Nephron progenitor cell (in vitro differentiated cells): ENCODE measurements around the gene ABR.

Experiments
- DNase-seq: peaks from one replicate; pipeline ENCODE4 v3.0.0; 2021
- H3K27ac Mint-ChIP-seq: 2 replicates; pipeline ENCODE4 v1.8.0; 2021; ENCODE audit warnings: mild to moderate bottlenecking, moderate library complexity, mixed read lengths
- H3K27me3 Mint-ChIP-seq: 2 replicates; pipeline ENCODE4 v1.8.0; 2021; ENCODE audit warnings: mild to moderate bottlenecking, low read depth, mixed read lengths; ENCODE audit not compliant: poor library complexity
- H3K36me3 Mint-ChIP-seq: 2 replicates; pipeline ENCODE4 v1.8.0; 2021; ENCODE audit warnings: low read depth, mixed read lengths
- H3K4me1 Mint-ChIP-seq: 2 replicates; pipeline ENCODE4 v1.8.0; 2021; ENCODE audit warnings: mixed read lengths
- H3K4me3 Mint-ChIP-seq: 2 replicates; pipeline ENCODE4 v1.8.0; 2021; ENCODE audit warnings: mild to moderate bottlenecking, moderate library complexity, mixed read lengths
- H3K9me3 Mint-ChIP-seq: 2 replicates; pipeline ENCODE4 v1.8.0; 2021; ENCODE audit warnings: mild to moderate bottlenecking, moderate library complexity, mixed read lengths
- TF ChIP-seq, protein P1 (sequence below): fragments of 200-600 bp; sonication (generic); IDR thresholded peaks from 2 replicates; pipeline ENCODE4 v1.5.0; 2021; ENCODE audit warnings: antibody characterized with exemption

Gene ABR

DNA sequence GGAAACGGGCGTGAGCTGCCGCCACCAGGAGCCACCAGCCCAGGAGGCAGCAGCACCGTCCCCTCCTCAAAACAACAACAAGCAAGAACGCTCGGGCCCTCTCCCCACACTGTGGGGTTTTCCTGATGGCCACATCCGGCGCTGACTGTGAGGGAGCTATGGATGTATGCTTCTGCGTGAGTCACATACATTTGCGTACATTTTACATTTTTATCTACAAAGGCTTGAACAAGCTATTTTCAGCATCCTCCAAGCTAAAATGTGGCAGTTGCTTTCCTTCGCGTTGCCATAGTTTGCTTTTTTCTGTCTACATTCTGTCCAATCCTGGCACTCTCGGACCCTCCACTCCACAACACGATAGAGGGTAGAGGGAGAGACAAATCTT is 2.0 kb upstream of the ABR start:
- TF ChIP-seq, protein P1, sequence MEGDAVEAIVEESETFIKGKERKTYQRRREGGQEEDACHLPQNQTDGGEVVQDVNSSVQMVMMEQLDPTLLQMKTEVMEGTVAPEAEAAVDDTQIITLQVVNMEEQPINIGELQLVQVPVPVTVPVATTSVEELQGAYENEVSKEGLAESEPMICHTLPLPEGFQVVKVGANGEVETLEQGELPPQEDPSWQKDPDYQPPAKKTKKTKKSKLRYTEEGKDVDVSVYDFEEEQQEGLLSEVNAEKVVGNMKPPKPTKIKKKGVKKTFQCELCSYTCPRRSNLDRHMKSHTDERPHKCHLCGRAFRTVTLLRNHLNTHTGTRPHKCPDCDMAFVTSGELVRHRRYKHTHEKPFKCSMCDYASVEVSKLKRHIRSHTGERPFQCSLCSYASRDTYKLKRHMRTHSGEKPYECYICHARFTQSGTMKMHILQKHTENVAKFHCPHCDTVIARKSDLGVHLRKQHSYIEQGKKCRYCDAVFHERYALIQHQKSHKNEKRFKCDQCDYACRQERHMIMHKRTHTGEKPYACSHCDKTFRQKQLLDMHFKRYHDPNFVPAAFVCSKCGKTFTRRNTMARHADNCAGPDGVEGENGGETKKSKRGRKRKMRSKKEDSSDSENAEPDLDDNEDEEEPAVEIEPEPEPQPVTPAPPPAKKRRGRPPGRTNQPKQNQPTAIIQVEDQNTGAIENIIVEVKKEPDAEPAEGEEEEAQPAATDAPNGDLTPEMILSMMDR, result no peak
- DNase-seq, result no peak
- peaks cover 11% of the 10 kb centered on the region for H3K27me3 Mint-ChIP-seq
- H3K4me3 Mint-ChIP-seq, result peak overlapping the region; percentile 59
- H3K36me3 Mint-ChIP-seq, result no peaks in the 10 kb centered on the region
- peaks cover 80% of the 10 kb centered on the region for H3K4me1 Mint-ChIP-seq
- no peaks in the 10 kb centered on the region for H3K9me3 Mint-ChIP-seq
- H3K27ac Mint-ChIP-seq, result no peak overlapping the region

DNA sequence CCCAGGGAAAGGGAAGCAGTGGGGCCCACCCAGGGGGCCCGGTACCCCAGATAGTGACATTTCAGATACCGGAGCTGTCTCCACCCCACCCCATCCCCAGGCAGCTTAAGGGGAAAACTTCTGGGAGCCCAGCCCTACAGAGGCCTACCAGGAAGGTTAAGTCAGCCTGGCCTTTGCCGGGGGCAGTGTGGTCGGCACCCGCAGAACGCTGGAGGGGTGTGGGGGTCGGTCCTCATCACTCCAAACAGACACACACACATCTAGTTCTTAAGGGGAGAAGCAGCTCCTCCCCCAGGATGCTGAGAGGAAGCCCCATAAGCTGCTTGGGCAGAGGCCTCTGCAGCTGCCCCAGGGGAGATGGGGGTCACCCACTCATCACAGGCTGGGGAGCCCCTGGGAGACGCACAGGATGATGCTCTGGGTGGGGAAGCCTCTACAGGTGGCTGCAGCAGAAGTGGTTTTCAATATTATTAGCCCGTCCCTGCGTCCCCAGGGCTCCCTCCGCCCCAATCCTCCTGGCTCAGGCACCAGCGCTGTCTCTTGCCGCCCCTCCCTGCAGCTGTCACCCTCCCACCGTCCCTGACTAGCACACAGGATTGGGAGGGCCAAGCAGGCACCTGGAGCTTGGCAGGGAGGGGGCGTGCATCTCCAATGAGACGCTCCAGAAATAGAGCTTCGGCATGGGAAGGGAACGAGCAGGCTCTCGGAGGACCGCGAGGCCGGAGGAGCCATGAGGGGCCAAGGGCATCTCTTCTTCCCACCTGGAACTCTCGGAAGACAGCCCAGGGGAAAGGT is 1.4 kb upstream of the ABR start:
- no peaks in the 10 kb centered on the region for H3K36me3 Mint-ChIP-seq
- H3K4me3 Mint-ChIP-seq, result peak overlapping the region; percentile 59
- TF ChIP-seq, protein P1, result no peak
- H3K27me3 Mint-ChIP-seq, result peaks cover 11% of the 10 kb centered on the region
- peaks cover 80% of the 10 kb centered on the region for H3K4me1 Mint-ChIP-seq
- H3K27ac Mint-ChIP-seq, result no peak overlapping the region
- peak; percentile 35 for DNase-seq
- no peaks in the 10 kb centered on the region for H3K9me3 Mint-ChIP-seq

DNA sequence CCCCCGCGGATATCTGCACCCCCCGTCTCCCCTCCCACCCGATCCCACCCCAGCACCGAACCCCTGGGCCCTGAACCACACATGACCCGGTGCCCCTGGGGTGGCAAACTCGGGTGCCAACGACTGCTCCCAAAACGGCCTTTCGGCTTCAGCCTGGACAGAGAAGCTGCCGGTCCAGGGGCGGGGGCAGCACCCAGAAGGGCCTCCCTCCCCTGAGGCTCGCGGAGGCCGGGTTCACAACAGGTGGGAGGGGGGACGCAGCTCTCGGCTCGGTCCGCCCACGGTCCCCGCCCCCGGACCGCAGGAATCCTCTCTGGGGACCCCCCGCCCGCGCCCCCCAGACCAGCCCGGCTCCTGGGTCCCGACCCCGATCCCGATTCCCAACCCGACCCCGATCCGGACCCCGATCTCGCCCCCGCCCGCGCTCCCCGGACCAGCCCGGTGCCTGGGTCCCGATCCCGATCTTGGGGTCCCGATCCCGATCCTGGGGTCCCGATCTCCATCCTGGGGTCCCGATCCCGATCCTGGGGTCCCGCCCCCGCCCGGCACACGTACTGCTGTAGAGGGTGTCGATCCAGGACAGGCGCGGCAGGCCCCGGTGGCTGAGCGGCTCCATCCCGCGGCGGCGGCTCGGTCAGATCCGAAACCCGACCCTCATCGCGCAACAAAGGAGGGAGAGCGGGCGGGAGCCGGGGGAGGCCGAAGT is 516 bp downstream of the ABR start:
- Mint-ChIP-seq H3K36me3 (peaks cover 4% of the 10 kb centered on the region), H3K4me1 (peaks cover 77% of the 10 kb centered on the region), H3K27ac (no peak overlapping the region), H3K9me3 (no peaks in the 10 kb centered on the region), H3K27me3 (peaks cover 11% of the 10 kb centered on the region), H3K4me3 (peak overlapping the region; percentile 86)
- DNase-seq, result peak; percentile 78
- TF ChIP-seq, protein P1, result no peak

DNA sequence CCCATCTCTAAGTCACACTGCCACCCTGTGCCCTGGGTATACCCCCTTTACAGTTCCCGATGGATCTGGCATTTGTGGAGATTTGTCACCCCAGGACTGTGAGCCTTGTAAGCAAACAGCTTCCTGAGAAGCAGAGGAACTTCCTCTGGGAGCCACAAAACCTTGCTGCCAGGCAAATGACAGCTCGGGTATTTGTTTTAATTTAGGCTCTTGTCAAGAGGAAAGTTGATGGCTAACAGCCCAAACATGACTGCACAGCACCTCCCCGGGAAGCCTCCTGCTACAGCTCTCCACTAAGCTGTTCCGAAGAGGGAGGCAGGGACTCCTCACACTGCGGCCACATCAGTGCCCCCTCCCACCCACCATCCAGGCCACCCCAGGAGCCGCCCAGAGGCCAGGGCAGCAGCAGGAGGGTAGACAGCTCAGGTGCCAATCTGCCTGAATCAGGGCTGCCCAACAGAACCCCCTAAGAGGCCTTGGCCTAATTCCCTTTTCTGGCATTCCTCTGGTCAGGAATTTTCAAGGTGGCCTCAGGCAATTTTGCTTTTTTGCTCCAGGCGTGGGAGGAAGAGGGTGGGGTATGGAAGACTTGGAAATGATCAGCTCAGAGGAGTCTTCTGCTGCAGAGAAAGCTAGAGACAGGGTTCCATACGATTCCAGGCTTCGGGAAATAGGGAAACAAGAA is 2.6 kb downstream of the ABR start:
- Mint-ChIP-seq H3K27me3 (peaks cover 11% of the 10 kb centered on the region), H3K9me3 (no peaks in the 10 kb centered on the region), H3K27ac (no peak overlapping the region), H3K36me3 (peaks cover 4% of the 10 kb centered on the region), H3K4me1 (peaks cover 67% of the 10 kb centered on the region), H3K4me3 (peak overlapping the region; percentile 86)
- TF ChIP-seq, protein P1, result no peak
- DNase-seq, result no peak

DNA sequence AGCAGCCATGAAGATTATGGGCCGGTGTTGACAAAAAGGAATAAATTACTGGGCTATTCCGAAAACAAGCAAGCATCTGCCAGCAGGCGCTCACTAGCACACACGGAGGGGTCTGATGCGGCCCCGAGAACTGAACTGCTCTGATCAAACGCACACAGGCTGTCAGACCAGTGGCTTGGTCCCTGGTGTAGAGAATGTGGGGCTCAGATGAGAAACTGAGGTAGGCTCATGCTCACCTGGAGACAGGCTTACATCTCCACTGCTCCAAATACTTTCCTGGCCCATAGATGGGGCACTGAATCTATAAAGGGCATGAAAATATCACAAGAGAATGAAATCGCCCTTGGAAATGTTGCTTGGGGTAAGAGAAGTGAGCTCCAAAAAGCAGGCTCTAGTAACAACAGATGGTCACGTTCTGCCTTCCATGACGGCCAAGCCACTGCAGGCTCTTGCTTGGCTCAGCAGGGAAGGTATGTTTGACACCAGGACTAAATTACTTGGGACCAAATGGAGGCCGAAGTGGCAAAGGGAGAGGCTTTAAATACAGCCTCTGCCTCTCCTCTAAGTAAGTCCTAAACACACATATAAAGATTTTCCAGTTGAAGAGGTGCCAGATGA is 5.4 kb downstream of the ABR start:
- H3K36me3 Mint-ChIP-seq, result peaks cover 4% of the 10 kb centered on the region
- H3K9me3 Mint-ChIP-seq, result no peaks in the 10 kb centered on the region
- peaks cover 68% of the 10 kb centered on the region for H3K4me1 Mint-ChIP-seq
- peaks cover 5% of the 10 kb centered on the region for H3K27me3 Mint-ChIP-seq
- no peak for DNase-seq
- H3K4me3 Mint-ChIP-seq, result peak overlapping the region; percentile 13
- no peak overlapping the region for H3K27ac Mint-ChIP-seq
- TF ChIP-seq, protein P1, result no peak
